ENCODE measurements around the gene FBLN5.
A peak's percentile ranks its signal among the peaks of the same experiment; 100 is the strongest.

The FBLN5 gene

GRCh38 chr14:91964724-91965123 is 17.2 kb upstream of the FBLN5 start:
- H3K27me3 ChIP-seq (ENCODE audit: control insufficient read depth, insufficient read depth, low read length): no peaks in the 10 kb centered on the region
- H3K9me3 ChIP-seq (ENCODE audit: control insufficient read depth, insufficient read depth, low read length): no peaks in the 10 kb centered on the region
- no peak overlapping the region for H3K9ac ChIP-seq (ENCODE audit: low read depth, low read length)
- no peaks in the 10 kb centered on the region for H3K4me1 ChIP-seq (ENCODE audit: control insufficient read depth, insufficient read depth, low read length)
- H3K36me3 ChIP-seq (ENCODE audit: control insufficient read depth, insufficient read depth, low read length): peaks cover 21% of the 10 kb centered on the region
- H3K27ac ChIP-seq (ENCODE audit: low read depth, low read length): no peak overlapping the region
- H3K4me3 ChIP-seq (ENCODE audit: low read depth, low read length): no peak overlapping the region

DNA sequence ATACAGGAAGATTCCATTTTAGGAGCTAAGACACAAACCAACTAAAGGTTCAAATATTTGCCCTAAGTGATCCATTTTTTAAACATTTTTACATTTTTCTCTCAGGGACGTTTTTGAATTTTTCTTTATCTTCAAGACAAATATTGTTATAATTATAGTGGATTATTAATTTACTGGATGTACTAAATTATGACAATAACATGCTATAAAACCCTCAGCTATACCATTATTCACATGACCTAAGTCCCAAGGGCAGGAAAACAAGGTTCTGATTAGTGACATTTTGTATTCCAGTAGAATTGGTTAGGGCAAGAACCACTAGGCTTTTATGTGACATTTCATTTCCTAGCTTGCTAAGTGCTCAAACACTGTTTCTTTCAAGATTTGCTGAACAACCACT is 16.5 kb upstream of the FBLN5 start:
- H3K36me3 ChIP-seq (ENCODE audit: control insufficient read depth, insufficient read depth, low read length): peaks cover 14% of the 10 kb centered on the region
- no peak overlapping the region for H3K27ac ChIP-seq (ENCODE audit: low read depth, low read length)
- H3K9ac ChIP-seq (ENCODE audit: low read depth, low read length): no peak overlapping the region
- H3K9me3 ChIP-seq (ENCODE audit: control insufficient read depth, insufficient read depth, low read length): no peaks in the 10 kb centered on the region
- H3K27me3 ChIP-seq (ENCODE audit: control insufficient read depth, insufficient read depth, low read length): no peaks in the 10 kb centered on the region
- no peak overlapping the region for H3K4me3 ChIP-seq (ENCODE audit: low read depth, low read length)
- no peaks in the 10 kb centered on the region for H3K4me1 ChIP-seq (ENCODE audit: control insufficient read depth, insufficient read depth, low read length)

GRCh38 chr14:91963465-91963864 is 16.0 kb upstream of the FBLN5 start:
- H3K4me1 ChIP-seq (ENCODE audit: control insufficient read depth, insufficient read depth, low read length): no peaks in the 10 kb centered on the region
- H3K4me3 ChIP-seq (ENCODE audit: low read depth, low read length): no peak overlapping the region
- H3K9me3 ChIP-seq (ENCODE audit: control insufficient read depth, insufficient read depth, low read length): no peaks in the 10 kb centered on the region
- H3K36me3 ChIP-seq (ENCODE audit: control insufficient read depth, insufficient read depth, low read length): peaks cover 9% of the 10 kb centered on the region
- H3K27ac ChIP-seq (ENCODE audit: low read depth, low read length): no peak overlapping the region
- no peak overlapping the region for H3K9ac ChIP-seq (ENCODE audit: low read depth, low read length)
- no peaks in the 10 kb centered on the region for H3K27me3 ChIP-seq (ENCODE audit: control insufficient read depth, insufficient read depth, low read length)

- no peak overlapping the region for H3K9ac ChIP-seq (ENCODE audit: low read depth, low read length)
- no peaks in the 10 kb centered on the region for H3K36me3 ChIP-seq (ENCODE audit: control insufficient read depth, insufficient read depth, low read length)
- no peak overlapping the region for H3K27ac ChIP-seq (ENCODE audit: low read depth, low read length)
- no peaks in the 10 kb centered on the region for H3K27me3 ChIP-seq (ENCODE audit: control insufficient read depth, insufficient read depth, low read length)
- H3K9me3 ChIP-seq (ENCODE audit: control insufficient read depth, insufficient read depth, low read length): no peaks in the 10 kb centered on the region
- H3K4me1 ChIP-seq (ENCODE audit: control insufficient read depth, insufficient read depth, low read length): no peaks in the 10 kb centered on the region
- no peak overlapping the region for H3K4me3 ChIP-seq (ENCODE audit: low read depth, low read length)
Measured at GRCh38 chr14:91961297-91962220, 14.1 kb upstream of the FBLN5 start.

DNA sequence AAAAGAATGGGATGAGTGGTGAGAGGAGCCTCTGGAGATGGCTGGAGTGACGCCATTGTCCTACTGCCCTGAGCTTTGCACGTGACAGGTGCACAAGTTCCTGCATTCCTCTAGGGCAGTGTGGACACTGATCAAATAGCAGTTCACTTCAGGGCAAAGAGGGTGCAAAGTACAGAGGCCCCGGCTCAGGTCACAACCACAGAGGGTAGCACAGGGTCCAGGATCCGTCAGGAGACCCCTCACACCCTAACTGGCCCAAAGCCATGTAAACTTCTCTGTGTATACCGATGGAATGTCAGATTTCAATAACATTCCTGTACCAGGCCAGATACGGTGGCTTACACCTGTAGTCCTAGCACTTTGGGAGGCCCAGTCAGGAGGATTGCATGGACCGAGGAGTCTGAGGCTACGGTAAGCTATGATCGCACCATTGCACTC is 10.4 kb upstream of the FBLN5 start:
- Histone ChIP-seq H3K36me3 (ENCODE audit: control insufficient read depth, insufficient read depth, low read length) (no peaks in the 10 kb centered on the region), H3K27me3 (ENCODE audit: control insufficient read depth, insufficient read depth, low read length) (no peaks in the 10 kb centered on the region), H3K9me3 (ENCODE audit: control insufficient read depth, insufficient read depth, low read length) (no peaks in the 10 kb centered on the region), H3K9ac (ENCODE audit: low read depth, low read length) (no peak overlapping the region), H3K27ac (ENCODE audit: low read depth, low read length) (no peak overlapping the region), H3K4me3 (ENCODE audit: low read depth, low read length) (no peak overlapping the region), H3K4me1 (ENCODE audit: control insufficient read depth, insufficient read depth, low read length) (no peaks in the 10 kb centered on the region)

DNA sequence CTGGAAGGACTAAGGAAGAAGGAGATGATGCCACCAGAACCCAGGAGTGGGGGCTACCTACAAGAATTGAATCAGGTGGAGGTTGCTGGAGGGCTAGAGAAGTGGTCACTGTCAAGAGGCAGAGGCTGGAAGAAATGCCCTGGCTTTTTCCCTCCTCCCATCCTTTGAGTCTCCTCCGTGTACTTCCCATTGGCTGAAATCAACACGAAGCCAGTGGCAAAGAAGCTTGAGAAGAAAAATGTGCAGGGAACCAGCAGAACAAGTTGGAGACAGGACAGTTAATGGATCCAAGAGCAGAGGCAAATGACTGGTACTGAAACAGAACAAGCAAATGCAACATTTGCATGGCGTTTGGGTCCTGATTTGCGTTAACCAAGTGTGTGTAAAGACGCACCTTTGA is 9.1 kb upstream of the FBLN5 start:
- Histone ChIP-seq H3K36me3 (ENCODE audit: control insufficient read depth, insufficient read depth, low read length) (no peaks in the 10 kb centered on the region), H3K9me3 (ENCODE audit: control insufficient read depth, insufficient read depth, low read length) (no peaks in the 10 kb centered on the region), H3K27me3 (ENCODE audit: control insufficient read depth, insufficient read depth, low read length) (no peaks in the 10 kb centered on the region), H3K4me3 (ENCODE audit: low read depth, low read length) (no peak overlapping the region), H3K4me1 (ENCODE audit: control insufficient read depth, insufficient read depth, low read length) (no peaks in the 10 kb centered on the region), H3K27ac (ENCODE audit: low read depth, low read length) (no peak overlapping the region), H3K9ac (ENCODE audit: low read depth, low read length) (no peak overlapping the region)

DNA sequence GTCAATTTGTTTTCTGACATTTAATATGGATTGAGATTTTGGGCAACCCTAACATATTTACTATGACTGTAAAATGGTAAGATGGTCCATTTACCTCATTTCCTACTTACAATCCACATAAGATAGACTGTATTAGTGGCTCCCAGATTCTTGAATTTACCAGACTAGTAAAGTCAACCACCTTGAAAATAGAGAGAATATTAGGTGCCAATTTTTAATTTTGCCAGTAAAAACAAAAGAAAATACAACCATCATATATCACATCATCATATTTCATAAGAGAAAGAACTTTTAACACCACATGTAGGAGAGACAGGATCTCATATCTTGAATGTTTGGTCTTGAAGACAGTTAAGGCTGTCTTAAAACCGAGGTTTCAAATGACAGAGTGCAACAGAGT is 7.7 kb upstream of the FBLN5 start:
- Histone ChIP-seq H3K4me1 (ENCODE audit: control insufficient read depth, insufficient read depth, low read length) (no peaks in the 10 kb centered on the region), H3K36me3 (ENCODE audit: control insufficient read depth, insufficient read depth, low read length) (no peaks in the 10 kb centered on the region), H3K9me3 (ENCODE audit: control insufficient read depth, insufficient read depth, low read length) (no peaks in the 10 kb centered on the region), H3K4me3 (ENCODE audit: low read depth, low read length) (no peak overlapping the region), H3K27ac (ENCODE audit: low read depth, low read length) (no peak overlapping the region), H3K27me3 (ENCODE audit: control insufficient read depth, insufficient read depth, low read length) (no peaks in the 10 kb centered on the region), H3K9ac (ENCODE audit: low read depth, low read length) (no peak overlapping the region)

- Histone ChIP-seq H3K36me3 (ENCODE audit: control insufficient read depth, insufficient read depth, low read length) (no peaks in the 10 kb centered on the region), H3K27ac (ENCODE audit: low read depth, low read length) (no peak overlapping the region), H3K9me3 (ENCODE audit: control insufficient read depth, insufficient read depth, low read length) (no peaks in the 10 kb centered on the region), H3K9ac (ENCODE audit: low read depth, low read length) (no peak overlapping the region), H3K4me3 (ENCODE audit: low read depth, low read length) (no peak overlapping the region), H3K4me1 (ENCODE audit: control insufficient read depth, insufficient read depth, low read length) (peaks cover 2% of the 10 kb centered on the region), H3K27me3 (ENCODE audit: control insufficient read depth, insufficient read depth, low read length) (peaks cover 11% of the 10 kb centered on the region)
Measured at GRCh38 chr14:91953170-91953985, 5.9 kb upstream of the FBLN5 start.

DNA sequence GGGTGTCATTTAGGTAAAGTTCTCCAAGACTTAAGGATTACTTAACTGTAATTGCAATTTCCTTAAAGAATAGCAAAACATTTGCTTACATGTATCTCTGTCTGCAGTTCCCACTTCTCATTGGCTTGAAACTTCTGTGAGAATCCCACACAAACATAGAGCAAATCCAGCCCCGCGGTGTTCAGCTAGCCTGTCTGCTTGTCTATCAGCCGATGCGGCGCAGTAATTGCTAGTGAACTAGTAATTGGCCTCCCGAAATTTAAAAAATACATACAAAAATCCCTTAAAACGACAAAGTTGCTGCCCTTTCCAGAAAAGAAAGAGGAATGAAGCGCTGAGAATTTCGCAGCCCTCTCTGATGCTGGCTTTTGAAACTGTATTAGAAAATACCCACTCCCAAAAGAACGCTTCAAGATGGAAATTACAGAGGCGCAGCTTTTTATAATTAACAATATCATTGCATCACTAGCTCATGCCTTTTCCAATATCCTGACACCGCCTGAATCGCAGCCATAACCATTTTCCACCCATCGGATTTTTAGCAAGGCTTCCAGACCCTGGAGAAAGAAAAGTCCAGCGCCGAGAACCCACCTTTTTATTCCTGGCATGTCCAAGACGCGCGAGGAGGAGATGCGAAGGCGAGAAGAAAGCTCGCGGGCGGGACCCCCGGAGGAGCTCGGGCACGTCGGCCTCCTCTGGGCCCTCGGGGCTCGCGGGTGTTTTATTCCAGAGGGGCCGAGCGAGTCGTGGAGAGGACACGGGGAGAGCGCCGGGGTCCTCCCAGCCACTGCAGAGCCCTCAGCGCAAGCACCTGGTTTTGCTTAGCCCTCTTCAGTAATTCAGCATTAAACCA is 646 bp downstream of the FBLN5 start:
- Histone ChIP-seq H3K4me1 (ENCODE audit: control insufficient read depth, insufficient read depth, low read length) (peaks cover 7% of the 10 kb centered on the region), H3K36me3 (ENCODE audit: control insufficient read depth, insufficient read depth, low read length) (no peaks in the 10 kb centered on the region), H3K27me3 (ENCODE audit: control insufficient read depth, insufficient read depth, low read length) (peaks cover 43% of the 10 kb centered on the region), H3K9me3 (ENCODE audit: control insufficient read depth, insufficient read depth, low read length) (no peaks in the 10 kb centered on the region), H3K27ac (ENCODE audit: low read depth, low read length) (no peak overlapping the region), H3K9ac (ENCODE audit: low read depth, low read length) (no peak overlapping the region), H3K4me3 (ENCODE audit: low read depth, low read length) (peak overlapping the region; percentile 64)

DNA sequence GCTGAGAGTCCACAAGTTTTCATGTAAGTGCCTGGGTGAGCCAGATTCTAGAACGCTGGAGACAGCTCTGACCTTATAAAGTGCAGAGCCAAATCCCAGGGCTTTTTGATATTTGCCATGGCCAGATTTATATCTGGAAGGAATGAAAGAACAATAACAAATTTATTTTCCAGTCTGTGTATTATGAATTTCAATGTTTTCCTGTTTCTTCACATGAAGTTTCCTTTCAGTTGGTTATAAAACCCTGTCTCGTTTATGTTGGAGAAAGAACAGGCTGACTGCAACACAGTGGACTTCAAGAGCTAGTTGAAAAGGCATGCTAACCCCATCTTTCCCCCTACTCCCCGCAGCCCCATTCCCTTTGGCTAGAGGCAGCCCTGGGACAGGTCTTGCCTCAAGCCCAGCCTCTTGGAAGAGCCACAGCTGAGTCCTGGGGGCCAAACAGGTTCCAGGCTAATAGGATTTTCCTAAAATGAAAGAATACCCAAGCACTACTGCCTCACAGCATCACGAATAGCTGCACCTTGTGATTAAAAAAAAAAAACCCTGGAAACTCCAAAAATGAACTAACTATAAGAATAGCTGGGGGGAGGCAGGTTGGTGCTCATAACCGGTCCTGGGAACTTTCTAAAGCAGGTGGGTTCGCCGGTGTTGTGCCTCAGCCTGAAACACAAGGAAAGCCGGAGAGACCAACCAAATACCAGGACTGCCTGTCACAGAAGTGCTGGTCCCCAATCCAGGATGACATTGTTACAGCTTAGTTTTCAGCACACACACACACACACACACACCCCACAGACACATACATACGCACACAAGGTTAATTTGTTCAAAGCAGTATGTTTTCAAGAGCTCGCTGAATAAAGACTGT is 1.5 kb downstream of the FBLN5 start:
- peaks cover 7% of the 10 kb centered on the region for H3K4me1 ChIP-seq (ENCODE audit: control insufficient read depth, insufficient read depth, low read length)
- H3K36me3 ChIP-seq (ENCODE audit: control insufficient read depth, insufficient read depth, low read length): no peaks in the 10 kb centered on the region
- H3K9me3 ChIP-seq (ENCODE audit: control insufficient read depth, insufficient read depth, low read length): no peaks in the 10 kb centered on the region
- H3K4me3 ChIP-seq (ENCODE audit: low read depth, low read length): no peak overlapping the region
- peaks cover 43% of the 10 kb centered on the region for H3K27me3 ChIP-seq (ENCODE audit: control insufficient read depth, insufficient read depth, low read length)
- H3K27ac ChIP-seq (ENCODE audit: low read depth, low read length): no peak overlapping the region
- H3K9ac ChIP-seq (ENCODE audit: low read depth, low read length): no peak overlapping the region
